Mucosa of stomach (tissue), 1 donor: ENCODE measurements around the gene KCNG2.

ENCODE experiments used
- H3K27me3 ChIP-seq: one replicate; pipeline ENCODE4 v1.7.0; 2013; ENCODE audit warnings: mild to moderate bottlenecking, low read length; ENCODE audit not compliant: control insufficient read depth, insufficient read depth
- H3K36me3 ChIP-seq: one replicate; pipeline ENCODE4 v1.7.0; 2013; ENCODE audit warnings: low read length; ENCODE audit not compliant: control insufficient read depth, insufficient read depth
- H3K4me1 ChIP-seq: one replicate; pipeline ENCODE4 v1.7.0; 2013; ENCODE audit warnings: mild to moderate bottlenecking, low read length; ENCODE audit not compliant: control insufficient read depth, insufficient read depth
- H3K4me3 ChIP-seq: one replicate; pipeline ENCODE4 v1.7.0; 2013; ENCODE audit warnings: low read length
- H3K9ac ChIP-seq: one replicate; pipeline ENCODE4 v1.7.0; 2013; ENCODE audit warnings: mild to moderate bottlenecking, low read length, moderate library complexity
- H3K9me3 ChIP-seq: one replicate; pipeline ENCODE4 v1.7.0; 2013; ENCODE audit warnings: mild to moderate bottlenecking, low read length, moderate library complexity; ENCODE audit not compliant: control insufficient read depth
- donor health status: Pancreatic carcinoma.

The KCNG2 gene

GRCh38 chr18:79798999-79799370, 1.2 kb downstream of the KCNG2 start:
- H3K27me3 ChIP-seq = peaks cover 39% of the 10 kb centered on the region
- no peak overlapping the region for H3K9ac ChIP-seq
- H3K4me1 ChIP-seq = peaks cover 5% of the 10 kb centered on the region
- no peaks in the 10 kb centered on the region for H3K36me3 ChIP-seq
- H3K4me3 ChIP-seq = no peak overlapping the region
- no peaks in the 10 kb centered on the region for H3K9me3 ChIP-seq

- peaks cover 39% of the 10 kb centered on the region for H3K27me3 ChIP-seq
- peaks cover 5% of the 10 kb centered on the region for H3K4me1 ChIP-seq
- no peak overlapping the region for H3K4me3 ChIP-seq
These were observed 2.1 kb downstream of the KCNG2 start for GRCh38 chr18:79799619-79800370.

GRCh38 chr18:79800371-79801180, 2.8 kb downstream of the KCNG2 start:
- no peak overlapping the region for H3K4me3 ChIP-seq
- H3K4me1 ChIP-seq = peaks cover 5% of the 10 kb centered on the region
- no peaks in the 10 kb centered on the region for H3K36me3 ChIP-seq
- no peaks in the 10 kb centered on the region for H3K9me3 ChIP-seq
- H3K9ac ChIP-seq = no peak overlapping the region
- peaks cover 39% of the 10 kb centered on the region for H3K27me3 ChIP-seq

More at GRCh38 chr18:79799619-79800370, 2.1 kb downstream of the KCNG2 start:
- no peak overlapping the region for H3K9ac ChIP-seq
- H3K9me3 ChIP-seq = no peaks in the 10 kb centered on the region
- H3K36me3 ChIP-seq = no peaks in the 10 kb centered on the region

GRCh38 chr18:79801217-79801616, 3.5 kb downstream of the KCNG2 start:
- Histone ChIP-seq H3K4me1 (peaks cover 5% of the 10 kb centered on the region), H3K9me3 (no peaks in the 10 kb centered on the region), H3K9ac (no peak overlapping the region), H3K4me3 (no peak overlapping the region), H3K36me3 (no peaks in the 10 kb centered on the region), H3K27me3 (peaks cover 39% of the 10 kb centered on the region)

GRCh38 chr18:79801641-79802040, 3.9 kb downstream of the KCNG2 start:
- peaks cover 36% of the 10 kb centered on the region for H3K27me3 ChIP-seq
- no peak overlapping the region for H3K4me3 ChIP-seq
- no peaks in the 10 kb centered on the region for H3K9me3 ChIP-seq
- H3K9ac ChIP-seq = no peak overlapping the region
- H3K36me3 ChIP-seq = no peaks in the 10 kb centered on the region
- H3K4me1 ChIP-seq = peaks cover 5% of the 10 kb centered on the region

GRCh38 chr18:79802298-79802697, 4.6 kb downstream of the KCNG2 start:
- peaks cover 29% of the 10 kb centered on the region for H3K27me3 ChIP-seq
- H3K4me3 ChIP-seq = no peak overlapping the region
- H3K36me3 ChIP-seq = no peaks in the 10 kb centered on the region
- H3K9me3 ChIP-seq = no peaks in the 10 kb centered on the region
- peaks cover 3% of the 10 kb centered on the region for H3K4me1 ChIP-seq
- no peak overlapping the region for H3K9ac ChIP-seq

GRCh38 chr18:79803611-79804051, 5.9 kb downstream of the KCNG2 start:
- Histone ChIP-seq H3K36me3 (no peaks in the 10 kb centered on the region), H3K27me3 (peaks cover 20% of the 10 kb centered on the region), H3K4me1 (no peaks in the 10 kb centered on the region), H3K9me3 (no peaks in the 10 kb centered on the region), H3K9ac (no peak overlapping the region), H3K4me3 (no peak overlapping the region)

- Histone ChIP-seq H3K4me1 (no peaks in the 10 kb centered on the region), H3K27me3 (peaks cover 13% of the 10 kb centered on the region), H3K4me3 (no peak overlapping the region), H3K9me3 (no peaks in the 10 kb centered on the region), H3K36me3 (no peaks in the 10 kb centered on the region), H3K9ac (no peak overlapping the region)
These were observed 6.5 kb downstream of the KCNG2 start for GRCh38 chr18:79804130-79804787.

- Histone ChIP-seq H3K9me3 (no peaks in the 10 kb centered on the region), H3K27me3 (peaks cover 3% of the 10 kb centered on the region), H3K4me1 (no peaks in the 10 kb centered on the region), H3K36me3 (no peaks in the 10 kb centered on the region), H3K9ac (no peak overlapping the region), H3K4me3 (no peak overlapping the region)
These were observed 7.6 kb downstream of the KCNG2 start for GRCh38 chr18:79805211-79805887.

GRCh38 chr18:79805926-79806487, 8.3 kb downstream of the KCNG2 start:
- Histone ChIP-seq H3K4me1 (no peaks in the 10 kb centered on the region), H3K36me3 (no peaks in the 10 kb centered on the region), H3K4me3 (no peak overlapping the region)

GRCh38 chr18:79806976-79807841, 9.5 kb downstream of the KCNG2 start:
- Histone ChIP-seq H3K4me3 (no peak overlapping the region), H3K36me3 (no peaks in the 10 kb centered on the region), H3K27me3 (no peaks in the 10 kb centered on the region)

More at GRCh38 chr18:79805926-79806487, 8.3 kb downstream of the KCNG2 start:
- H3K27me3 ChIP-seq = no peaks in the 10 kb centered on the region
- H3K9ac ChIP-seq = no peak overlapping the region
- H3K9me3 ChIP-seq = no peaks in the 10 kb centered on the region

More at GRCh38 chr18:79806976-79807841, 9.5 kb downstream of the KCNG2 start:
- Histone ChIP-seq H3K4me1 (no peaks in the 10 kb centered on the region), H3K9me3 (no peaks in the 10 kb centered on the region), H3K9ac (no peak overlapping the region)
